HS-5 (cell line): Measurements from ENCODE around the gene DOCK2.

Source experiments
- DNase-seq: peaks from one replicate; pipeline ENCODE4 v3.0.0-alpha.2; 2012; ENCODE audit warnings: low read depth

Gene DOCK2

GRCh38 chr5:169905017-169905416, 267.9 kb downstream of the DOCK2 start:
- no peak for DNase-seq

- DNase-seq: no peak
These were observed 269.9 kb downstream of the DOCK2 start for GRCh38 chr5:169906745-169907649.

DNA sequence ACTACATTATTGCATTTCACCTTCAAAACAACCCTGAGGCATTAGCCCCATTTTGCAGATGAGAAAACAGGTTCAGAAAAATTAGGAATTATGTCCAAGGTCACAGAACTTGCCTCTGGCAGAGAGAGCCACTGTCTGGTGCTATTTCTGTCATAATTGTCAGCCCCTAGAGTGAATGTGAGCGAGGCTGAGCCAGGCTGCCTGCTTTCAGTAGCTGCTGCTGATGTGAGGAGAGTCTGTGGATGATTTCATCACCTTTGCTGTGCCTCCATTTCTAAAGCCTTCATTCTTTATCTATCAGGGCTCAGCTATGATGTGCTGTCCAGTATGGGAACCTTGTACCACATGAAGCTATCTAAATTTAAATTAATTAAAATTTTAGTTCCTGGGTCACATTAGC, 271.8 kb downstream of the DOCK2 start:
- no peak for DNase-seq

- no peak for DNase-seq
These were observed 272.9 kb downstream of the DOCK2 start for GRCh38 chr5:169909945-169910344.

DNA sequence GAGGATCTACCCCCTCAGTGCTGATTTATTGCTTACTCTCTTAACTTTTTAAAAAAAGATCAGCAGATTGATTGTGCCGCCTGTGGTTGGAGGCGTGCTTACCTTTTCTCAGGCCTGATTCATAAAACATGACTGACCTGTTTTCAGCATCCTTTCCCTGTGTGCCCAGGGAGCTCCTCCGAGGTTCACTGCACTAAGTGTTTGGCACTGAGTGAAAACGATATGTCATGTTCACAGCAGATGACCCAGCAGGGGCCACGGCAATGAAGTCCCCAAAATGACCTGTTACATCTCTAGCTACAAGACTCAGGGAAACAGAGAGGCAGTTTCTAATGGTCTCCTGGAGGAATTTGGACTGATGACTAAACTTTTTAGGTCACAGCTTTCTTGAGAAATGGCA, 273.3 kb downstream of the DOCK2 start:
- no peak for DNase-seq

GRCh38 chr5:169911448-169912212, 274.6 kb downstream of the DOCK2 start:
- no peak for DNase-seq

GRCh38 chr5:169913479-169913878, 276.4 kb downstream of the DOCK2 start:
- DNase-seq: no peak

DNA sequence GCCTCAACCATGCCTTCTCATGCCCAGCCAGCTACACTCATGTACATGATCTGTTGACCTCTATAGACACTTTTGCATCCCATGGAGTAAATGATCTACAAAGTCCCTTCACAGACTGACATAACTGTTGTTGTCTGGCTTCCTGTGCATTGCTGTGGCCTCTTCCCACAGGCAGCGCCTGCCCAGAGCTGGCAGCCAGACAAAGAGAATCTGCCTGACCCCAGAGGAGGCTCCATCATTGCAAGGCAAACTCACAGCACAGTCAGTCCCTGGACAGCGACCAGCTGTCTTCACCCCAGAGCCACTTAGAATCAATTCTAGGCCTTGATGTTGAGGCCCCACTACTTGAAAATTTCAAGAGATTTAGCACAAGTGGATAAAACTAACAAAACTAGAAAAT, 277.7 kb downstream of the DOCK2 start:
- no peak for DNase-seq

GRCh38 chr5:169917500-169917899, 280.4 kb downstream of the DOCK2 start:
- no peak for DNase-seq

- no peak for DNase-seq
These were observed 281.2 kb downstream of the DOCK2 start for GRCh38 chr5:169918228-169918627.

GRCh38 chr5:169920474-169920873, 283.4 kb downstream of the DOCK2 start:
- DNase-seq: no peak

DNA sequence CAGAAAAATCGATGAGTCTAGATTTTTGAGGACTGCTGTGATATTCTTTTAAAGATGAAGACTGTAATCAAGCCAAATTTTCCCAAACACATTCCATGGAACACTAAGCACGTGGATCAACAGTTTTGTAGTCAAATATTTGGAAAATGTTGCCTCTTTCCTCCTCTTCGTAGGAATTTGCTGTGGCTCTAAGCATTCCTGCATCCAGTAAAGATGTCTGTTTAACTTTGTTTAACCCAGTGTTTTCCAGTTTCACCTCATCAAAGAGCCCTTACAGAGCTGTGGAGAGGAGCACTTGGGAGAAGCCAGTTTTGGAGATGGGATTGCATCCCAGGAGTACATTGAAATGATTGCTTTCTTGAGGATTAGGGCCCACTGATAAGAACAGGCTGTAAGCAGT, 284.3 kb downstream of the DOCK2 start:
- DNase-seq: no peak

GRCh38 chr5:169921949-169922348, 284.9 kb downstream of the DOCK2 start:
- DNase-seq: no peak

DNA sequence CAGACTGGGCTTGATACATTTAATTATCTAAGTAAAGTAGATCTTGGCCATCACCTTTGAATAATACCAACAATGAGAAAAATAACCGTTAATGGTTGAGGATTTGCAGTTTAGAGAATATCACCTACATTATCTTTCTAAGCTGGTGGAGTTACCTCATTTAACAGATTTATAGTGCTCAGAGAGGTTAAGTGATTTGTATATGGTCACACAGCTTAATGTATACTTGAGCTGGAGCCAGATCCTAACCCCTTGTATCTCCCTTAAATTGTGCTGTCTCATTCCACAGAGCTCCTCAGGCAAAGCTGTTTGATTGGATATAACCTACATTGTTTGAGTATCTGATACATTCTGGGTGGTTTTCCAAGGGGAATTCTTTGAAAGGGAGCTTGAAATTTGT, 285.4 kb downstream of the DOCK2 start:
- DNase-seq: no peak

DNA sequence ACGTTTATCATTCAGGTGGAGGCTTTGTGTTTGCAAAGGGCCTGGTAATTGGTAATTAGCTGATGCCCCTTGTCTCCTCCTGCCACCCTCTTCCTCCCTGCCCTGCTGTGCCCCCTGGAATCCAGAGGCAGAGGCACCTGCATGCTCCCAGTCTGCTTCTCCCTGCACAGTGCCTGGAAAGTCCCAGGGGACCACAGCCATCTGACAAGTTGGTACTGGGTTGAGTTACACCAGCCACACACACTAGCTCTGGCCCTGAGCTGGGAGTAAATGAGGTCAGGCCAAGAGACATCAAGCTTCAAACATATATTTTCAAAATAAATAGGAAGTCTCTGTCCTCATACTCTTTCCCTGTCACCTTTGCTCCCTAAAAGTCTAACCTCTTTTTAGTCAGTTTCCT, 286.9 kb downstream of the DOCK2 start:
- DNase-seq: no peak

GRCh38 chr5:169933127-169933526, 296.1 kb downstream of the DOCK2 start:
- DNase-seq: no peak

GRCh38 chr5:169933616-169934015, 296.5 kb downstream of the DOCK2 start:
- DNase-seq: no peak

DNA sequence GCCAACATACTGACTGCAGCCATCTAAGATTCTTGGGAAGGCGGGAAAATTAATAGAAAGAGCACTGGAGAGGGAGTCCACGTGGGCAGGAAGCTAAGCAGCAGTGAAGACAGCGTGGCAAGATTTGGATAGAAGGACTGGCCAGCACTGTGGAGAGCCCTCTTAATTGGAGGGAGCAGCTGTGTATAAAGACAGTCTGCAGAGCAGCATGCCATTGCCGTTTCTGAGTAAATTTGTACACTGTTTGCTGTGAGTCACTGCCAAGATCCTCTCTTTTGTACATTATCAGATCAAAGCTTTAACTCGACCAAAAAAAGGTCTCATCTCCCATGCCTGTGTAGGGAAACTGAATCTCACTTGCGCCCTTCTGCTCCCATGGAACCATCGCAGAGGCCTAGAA, 297.9 kb downstream of the DOCK2 start:
- DNase-seq: no peak

DNA sequence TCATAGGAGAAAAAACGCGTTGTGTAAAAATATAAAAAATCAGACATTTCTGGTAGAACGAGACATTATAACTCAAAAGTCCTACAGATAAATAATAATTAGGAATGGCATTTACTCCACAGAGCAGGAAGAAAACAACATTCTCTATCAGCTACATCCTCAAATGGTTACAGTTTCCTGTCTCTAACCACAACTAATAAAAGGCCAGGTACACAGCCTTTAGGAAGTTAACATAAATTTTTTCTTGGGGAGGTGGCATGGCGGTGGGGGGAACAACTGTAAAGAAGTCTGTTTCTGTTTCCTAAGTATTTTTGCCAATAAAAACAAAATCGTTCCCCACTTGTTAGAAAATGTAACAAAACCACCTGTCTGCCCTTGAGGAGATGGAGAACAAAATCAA, 298.7 kb downstream of the DOCK2 start:
- DNase-seq: no peak

GRCh38 chr5:169938439-169938838, 301.4 kb downstream of the DOCK2 start:
- no peak for DNase-seq

DNA sequence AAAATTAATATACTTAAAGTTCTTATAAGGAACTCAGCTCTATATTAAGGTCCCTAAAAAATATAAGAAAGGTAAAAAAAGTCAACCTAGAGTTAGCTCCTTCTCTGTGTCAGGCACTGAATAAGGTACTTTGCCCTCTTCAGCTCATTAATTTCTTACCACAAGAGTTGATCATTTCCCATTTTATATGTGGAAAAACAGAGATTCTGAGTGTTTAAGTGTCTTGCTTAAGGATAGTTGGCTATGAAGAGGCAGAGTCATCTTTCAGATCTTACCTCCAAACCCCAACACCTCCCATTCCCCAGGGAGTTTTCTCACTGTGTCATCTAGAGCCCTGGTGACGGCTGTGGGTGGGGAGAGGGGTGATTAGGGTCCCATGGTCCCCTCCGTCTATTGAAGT, 302.7 kb downstream of the DOCK2 start:
- no peak for DNase-seq

- no peak for DNase-seq
These were observed 304.5 kb downstream of the DOCK2 start for GRCh38 chr5:169941542-169941941.

- no peak for DNase-seq
These were observed 305.1 kb downstream of the DOCK2 start for GRCh38 chr5:169942181-169942580.
